NCI-H69 (cell line): ENCODE data around the gene POLR3GL.

Experiments used
- DNase-seq: peaks from one replicate; lab custom pipeline; 2025; lab: John Stamatoyannopoulos, UW

Gene POLR3GL

DNA sequence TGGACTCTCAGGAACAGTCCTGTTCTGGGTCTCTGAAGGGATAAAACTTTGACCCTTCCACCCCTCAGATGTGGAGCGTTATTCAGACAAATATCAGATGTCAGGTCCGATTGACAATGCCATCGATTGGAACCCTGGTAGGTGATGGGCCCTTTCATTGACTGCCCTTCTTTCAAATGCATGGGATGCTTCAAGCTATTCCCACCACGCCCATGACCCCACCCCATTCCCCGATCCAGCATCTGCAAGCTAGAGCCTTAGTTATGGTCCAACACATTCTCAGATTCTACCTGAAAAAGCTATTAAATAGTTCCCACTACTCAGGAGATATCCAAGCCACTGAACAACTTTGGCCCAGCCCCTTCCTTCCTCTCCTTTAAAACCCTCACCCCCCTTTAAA is 12.5 kb downstream of the POLR3GL start:
- no peak for DNase-seq

DNA sequence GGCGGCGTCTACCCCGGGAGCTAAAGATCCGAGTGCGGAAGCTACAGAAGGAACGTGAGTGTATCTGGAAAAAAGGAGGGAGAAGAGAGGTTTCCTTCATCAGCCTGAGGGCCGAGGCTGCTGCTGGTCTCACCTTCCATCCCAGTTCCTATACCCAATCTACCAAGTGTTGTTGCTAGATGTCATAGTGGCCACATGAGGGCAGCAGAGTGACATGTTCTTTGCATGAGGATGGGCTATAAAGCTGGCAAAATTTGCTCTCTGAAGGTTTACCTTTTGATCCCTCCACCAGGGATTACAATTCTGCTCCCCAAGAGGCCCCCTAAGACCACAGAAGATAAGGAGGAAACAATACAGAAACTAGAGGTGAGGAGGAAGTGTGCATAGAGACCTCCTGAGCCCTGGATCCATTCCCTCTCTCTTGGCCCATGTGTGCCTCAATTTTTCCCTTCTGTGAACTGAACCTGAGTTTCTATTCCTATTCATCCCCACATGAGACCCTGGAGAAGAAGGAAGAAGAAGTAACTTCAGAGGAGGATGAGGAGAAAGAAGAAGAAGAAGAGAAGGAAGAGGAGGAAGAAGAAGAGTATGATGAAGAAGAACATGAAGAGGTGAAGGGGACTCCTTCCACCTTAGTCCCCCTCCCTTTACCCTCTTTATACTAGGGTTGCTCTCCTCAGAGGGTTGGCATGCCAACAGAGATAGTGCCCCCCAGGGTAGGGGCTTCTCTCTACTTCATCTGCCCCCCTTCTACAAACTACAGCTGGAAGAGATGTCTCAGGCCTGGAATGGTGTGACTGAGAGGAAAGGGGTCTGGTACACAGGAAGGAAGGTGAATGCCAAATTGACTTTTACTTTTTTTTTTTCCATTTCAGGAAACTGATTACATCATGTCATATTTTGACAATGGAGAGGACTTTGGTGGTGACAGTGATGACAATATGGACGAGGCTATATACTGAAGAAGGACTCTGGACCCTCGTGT is 13.3 kb downstream of the POLR3GL start:
- DNase-seq = peak; percentile 90

DNA sequence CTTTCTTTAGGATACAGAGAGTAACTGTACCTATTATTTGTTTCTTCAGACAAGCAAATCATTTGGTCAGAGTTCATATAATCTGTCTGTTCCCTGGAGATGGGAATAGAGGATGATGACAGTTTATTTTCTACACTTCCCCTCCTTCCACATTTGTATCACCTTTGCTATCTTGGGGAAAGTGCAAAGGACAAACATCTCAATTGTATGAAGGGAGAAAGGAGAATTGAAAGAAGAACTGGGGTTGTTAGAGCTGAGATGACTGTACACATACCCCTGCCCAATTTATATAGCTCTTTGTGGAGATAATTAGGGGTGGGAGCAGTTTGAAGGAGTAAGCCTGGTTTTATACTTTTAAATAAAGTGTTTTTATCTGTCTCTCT is 14.0 kb downstream of the POLR3GL start:
- no peak for DNase-seq

DNA sequence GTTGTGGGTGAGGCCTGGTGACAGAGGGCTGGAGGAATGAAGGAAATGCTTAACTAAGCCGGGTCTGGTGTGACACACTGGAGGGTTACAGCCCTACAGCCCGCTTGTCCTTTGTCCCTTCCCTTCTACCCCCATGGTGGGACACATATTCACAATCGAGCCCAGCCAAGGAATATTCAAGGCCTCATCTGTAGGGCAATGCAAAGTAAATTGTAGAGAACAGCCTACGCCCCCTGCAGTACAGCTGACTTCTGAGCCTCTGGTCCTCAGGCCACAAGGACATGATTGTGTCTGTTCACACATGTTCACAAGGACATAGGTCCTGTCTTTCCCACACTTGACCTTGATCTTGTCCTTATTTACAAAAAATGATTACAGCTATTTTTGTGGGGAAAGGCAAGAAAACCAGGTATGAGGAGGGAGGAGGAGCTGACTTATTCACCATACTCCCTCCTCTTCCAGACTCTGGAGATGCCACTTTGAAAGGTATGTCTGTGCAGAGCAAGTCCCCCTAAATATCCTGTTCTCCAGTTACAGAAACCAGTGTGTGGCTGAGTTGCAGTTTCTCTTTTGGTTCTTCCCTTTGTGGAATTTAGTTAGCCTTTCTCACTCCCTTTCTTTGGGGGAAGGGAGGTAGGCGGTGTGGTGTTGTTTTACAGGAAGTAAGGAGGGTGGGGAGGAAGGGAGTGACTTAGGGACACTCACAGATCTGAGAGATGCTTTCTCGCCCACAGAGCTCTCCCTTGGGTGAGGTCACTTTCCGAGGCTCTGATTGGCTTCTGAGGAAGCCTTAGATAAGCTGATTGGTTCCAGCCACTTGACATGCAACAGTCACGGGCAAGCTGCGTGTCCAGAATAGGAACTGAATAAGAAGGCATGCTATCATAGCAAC is 14.6 kb downstream of the POLR3GL start:
- DNase-seq = peak; percentile 100

DNA sequence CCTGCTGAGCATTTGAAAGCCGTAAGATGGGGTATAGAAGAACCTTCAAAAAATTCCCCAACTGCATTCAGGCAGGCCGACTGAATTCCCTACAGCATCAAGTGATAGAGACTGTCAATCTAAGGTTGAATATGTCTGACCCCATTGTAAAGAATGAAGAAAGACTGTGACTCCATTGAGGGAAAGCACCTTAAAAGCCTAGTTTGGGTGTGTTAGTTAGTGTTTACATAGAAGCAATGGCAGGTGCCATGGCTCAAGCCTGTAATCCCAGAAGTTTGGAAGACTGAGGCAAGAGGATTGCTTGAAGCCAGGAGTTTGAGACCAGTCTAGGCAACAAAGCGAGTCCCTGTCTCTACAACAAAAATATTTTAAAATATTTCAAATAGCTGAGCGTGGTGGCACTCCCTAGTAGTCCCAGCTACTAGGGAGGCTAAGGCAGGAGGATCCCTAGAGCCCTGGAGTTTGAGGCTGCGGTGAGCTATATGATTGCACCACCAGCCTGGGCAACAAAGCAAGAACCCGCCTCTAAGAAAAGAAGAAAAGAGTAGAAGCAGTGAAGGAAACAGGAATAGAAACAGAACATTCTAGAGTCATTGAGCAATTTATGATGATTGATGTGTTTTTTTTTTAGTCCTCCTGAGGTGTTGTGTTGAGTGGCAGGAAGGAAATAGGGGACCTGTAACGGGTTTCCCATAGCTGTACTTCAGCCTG is 15.4 kb downstream of the POLR3GL start:
- no peak for DNase-seq

DNA sequence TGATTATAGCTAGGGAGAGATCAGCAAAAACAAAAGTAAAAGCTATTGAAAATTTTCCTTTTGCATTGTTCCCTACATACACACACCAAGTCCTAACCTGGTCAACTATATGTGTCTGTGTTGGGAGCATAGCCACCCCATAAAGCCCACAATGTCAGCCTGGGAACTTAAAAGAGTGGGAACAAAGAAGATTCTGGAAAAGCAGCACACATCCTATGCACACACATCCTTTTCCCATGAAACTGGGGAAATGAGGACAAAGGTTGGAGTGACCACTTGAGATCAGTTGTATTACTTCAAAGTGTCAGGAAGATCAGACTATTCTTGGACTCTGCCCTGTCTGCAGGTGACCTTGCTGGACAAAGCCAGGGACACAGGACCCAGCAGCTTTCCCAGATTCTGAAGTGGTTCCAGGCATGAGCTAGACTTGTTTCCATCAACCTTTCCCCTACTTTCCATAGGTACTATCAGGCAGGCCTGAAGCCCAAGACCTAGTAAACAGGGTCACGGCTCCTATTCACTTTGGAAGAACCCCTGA is 16.0 kb downstream of the POLR3GL start:
- DNase-seq = no peak

DNA sequence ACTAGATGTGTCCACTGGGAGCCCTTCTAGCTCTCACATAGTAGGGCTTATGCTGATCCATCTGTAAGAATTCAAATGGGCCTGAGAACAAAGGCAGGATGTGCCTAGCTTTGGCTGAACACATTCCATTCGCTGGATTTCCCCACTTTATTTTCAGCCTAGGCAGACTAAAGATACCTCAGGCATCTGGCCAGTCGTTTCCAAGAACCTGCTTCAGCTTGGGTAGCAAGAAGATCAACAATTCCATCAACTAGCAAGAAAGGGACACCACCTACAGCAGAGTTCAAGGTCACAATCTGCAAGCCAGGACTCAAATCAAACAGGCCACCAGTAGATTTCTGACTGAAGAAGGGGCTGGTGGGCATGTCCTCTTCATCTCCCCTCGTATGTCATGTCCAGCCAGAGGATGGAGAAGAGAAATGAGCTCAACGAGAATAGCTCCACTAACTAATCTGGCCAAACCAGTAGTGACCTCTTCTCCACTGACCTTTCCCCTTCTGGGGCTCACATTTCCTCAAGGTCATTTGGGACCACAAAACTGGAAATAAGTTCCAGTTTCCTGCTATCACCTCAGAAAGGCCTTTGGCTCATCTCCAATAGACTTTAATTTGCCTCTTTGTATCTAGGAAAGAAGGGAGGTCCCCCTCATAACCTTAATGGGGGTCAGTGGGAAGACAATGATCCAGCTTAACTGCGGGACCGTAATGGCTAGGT is 17.7 kb downstream of the POLR3GL start:
- no peak for DNase-seq

DNA sequence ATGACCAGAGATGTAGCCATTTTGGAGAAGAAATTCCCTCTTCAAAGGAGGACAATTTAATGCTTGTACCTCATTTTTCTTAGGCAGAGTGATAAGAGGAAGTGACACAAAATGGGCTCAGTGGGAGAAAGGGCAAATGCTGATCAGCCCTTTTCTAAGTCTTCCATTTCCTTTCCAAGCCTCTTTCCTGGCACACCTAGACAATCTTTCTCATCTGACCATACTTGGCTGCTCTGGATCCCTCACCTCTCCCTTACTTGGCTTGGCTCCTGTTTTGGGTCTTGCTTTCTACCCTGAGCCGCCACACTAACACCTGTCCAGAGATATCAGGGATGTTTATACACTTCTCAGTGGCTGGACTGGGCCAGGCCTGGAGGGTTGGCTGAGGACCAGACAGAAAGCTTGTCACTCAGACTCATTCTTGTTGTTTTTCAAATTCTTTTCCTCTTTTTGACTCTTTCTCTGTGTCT is 18.8 kb downstream of the POLR3GL start:
- no peak for DNase-seq

DNA sequence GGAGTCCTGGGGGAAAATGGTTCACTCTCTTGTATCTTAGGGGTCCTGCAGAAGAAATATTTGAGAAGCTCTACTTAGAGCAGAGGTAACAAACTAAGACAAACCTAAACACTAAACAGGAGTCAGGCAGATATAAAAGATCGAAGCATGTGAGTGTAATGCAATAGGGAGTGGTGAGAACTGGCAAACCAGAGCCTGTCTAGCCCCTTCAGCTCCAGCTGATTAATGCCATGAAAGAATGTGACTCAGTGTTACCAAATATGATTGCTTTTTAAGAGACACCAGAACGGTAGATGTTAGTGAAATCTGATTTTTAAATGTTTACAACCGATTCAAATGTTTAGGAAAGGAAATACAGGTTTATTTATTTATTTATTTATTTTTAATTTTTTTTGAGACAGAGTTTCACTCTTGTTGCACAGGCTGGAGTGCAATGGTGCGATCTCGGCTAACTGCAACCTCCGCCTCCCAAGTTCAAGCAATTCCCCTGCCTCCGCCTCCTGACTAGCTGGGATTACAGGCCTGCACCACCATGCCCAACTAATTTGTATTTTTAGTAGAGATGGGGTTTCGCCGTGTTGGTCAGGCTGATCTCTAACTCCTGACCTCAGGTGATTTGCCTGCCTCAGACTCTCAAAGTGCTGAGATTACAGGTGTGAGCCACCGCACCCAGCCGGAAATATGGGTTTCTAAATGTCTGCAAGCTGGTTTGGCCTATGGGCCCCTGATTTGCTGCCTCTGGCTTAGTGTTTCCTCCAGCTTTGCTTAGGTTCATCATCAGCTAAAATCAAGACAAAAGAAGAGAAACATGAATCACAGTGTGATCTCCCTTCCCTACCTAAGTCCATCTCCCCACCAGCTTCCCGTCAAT is 19.7 kb downstream of the POLR3GL start:
- no peak for DNase-seq

DNA sequence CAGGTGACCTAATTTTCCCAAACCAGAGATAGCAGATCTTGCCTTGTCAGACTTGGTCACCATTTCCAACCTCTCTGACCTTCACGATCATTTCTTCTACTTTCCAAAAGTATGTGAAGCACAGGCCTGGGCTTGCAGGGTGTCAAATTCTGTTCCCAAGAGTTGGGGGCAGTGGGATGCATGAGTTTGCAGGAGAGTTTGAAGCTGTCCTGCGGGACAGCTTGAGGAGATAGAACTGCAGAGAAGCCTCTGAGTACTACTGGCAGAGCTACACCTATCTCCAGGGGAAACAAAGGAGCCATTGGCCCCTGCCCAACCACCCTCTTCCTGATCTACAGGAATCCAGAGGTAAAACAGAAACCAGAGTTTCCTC is 20.6 kb downstream of the POLR3GL start:
- no peak for DNase-seq

DNA sequence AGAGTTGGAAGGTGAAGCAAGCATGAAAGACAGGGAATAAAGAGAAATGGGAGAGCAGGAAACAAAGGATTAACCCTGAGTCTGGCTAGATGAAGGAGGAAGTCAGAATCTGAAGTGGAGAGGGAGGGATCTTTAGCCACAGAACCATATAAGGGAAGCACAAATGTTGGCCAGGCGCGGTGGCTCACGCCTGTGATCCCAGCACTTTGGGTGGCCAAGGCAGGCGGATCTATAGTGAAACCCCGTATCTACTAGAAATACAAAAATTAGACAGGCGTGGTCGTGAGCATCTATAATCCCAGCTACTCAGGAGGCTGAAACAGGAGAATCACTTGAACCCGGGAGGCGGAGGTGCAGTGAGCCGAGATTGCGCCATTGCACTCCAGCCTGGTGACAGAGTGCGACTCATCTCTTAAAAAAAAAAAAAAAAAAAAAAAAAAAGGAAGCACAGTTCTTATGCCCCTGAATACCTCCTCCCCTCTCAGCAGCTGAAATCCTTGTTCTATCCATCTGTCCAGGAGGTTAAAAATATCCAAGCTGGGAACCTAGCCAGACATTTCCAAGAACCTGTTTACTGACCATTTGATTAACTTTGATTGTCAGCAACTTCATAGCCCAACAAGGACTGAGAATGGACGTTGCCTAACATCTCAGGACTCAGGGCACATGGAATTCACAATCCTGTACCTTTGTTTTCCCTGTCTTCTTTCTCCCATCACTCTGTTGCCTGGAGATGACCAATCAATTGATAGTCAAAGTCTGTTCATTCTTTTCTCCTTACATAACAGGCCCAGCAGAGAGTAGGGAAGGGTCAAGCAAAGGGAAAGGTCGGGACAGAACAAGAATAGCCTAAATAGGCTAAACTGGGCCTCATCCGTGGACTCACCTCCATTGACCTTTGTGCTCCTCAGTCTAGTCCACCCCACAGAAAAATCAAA is 21.3 kb downstream of the POLR3GL start:
- peak; percentile 57 for DNase-seq

DNA sequence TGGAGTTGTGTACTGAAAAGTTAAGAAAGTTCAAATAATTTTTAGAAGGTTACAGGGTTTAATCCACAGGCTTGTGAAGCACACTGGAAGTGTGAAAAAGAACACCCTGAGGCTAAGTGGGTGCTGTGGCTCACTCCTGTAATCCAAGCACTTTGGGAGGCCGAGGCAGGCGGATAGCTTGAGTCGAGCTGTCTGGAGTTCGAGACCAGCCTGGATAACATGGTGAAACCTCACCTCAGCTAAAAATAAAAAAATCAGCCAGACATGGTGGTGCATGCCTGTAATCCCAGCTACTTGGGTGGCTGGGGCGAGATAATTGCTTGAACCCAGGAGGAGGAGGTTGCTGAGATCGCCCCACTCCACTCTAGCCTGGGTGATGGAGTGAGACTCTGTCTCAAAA is 22.1 kb downstream of the POLR3GL start:
- no peak for DNase-seq

DNA sequence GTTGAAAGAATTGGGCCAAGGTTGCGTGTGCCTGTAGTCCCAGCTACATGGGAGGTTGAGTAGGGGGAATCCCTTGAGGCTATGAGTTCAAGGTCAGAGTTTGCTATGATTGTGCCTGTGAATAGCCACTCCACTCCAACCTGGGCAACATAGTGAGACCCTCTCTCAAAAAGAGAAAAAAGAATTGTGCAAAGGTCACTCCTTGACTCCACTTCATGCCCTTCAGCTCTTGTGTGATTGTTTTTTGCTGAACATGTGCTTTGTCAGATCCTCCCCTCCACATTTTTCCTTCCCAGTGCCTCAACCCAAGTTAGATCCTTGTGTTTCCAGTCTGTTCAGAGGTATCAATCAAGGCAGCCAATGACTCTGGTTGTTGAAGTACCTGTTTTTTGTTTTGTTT is 23.4 kb downstream of the POLR3GL start:
- no peak for DNase-seq

DNA sequence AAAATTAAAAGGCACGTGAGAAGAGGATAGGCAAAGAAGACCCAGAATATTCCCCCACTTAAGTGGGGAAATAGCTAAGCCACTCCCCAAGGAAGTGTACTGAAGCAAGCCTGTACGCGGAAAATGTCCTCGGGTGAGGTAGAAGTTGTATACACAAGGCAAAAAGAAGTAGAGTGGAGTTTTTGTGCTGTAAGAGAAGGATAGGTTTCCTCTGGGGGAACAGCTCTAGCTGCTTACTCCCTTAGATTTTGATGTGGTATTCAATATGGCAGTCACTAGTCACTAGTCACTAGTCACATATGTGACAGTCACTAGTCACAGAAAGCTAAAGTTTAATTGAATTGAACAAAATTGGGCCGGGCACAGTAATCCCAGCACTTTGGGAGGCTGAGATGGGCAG is 24.3 kb downstream of the POLR3GL start:
- no peak for DNase-seq

DNA sequence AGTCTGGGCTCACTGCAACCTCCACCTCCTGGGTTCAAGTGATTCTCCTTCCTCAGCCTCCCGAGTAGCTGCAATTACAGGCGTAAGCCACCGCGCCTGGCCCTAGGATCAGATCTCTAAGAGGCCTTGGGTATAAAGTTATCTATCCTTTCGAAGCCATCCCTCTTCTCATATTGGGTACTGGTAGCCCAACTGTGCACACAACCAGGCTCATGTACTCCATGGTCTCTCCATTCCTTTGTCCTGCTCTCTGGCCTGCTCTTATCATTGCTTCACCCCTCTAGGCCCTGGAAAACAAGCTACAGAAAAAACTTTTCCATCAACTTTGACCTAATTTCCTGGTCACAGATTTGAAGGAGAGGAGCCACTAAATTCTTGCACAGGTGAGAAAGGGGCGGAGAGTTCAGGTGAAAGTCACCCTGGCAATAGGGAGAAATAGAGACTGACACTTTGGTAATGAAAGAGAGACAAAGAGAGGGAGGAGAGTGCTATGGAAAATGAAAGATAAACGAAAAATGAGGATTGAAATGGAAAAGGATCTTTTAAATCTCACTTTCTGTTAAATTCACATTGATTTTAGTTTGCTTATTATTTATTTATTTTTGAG is 25.9 kb downstream of the POLR3GL start:
- peak; percentile 31 for DNase-seq

DNA sequence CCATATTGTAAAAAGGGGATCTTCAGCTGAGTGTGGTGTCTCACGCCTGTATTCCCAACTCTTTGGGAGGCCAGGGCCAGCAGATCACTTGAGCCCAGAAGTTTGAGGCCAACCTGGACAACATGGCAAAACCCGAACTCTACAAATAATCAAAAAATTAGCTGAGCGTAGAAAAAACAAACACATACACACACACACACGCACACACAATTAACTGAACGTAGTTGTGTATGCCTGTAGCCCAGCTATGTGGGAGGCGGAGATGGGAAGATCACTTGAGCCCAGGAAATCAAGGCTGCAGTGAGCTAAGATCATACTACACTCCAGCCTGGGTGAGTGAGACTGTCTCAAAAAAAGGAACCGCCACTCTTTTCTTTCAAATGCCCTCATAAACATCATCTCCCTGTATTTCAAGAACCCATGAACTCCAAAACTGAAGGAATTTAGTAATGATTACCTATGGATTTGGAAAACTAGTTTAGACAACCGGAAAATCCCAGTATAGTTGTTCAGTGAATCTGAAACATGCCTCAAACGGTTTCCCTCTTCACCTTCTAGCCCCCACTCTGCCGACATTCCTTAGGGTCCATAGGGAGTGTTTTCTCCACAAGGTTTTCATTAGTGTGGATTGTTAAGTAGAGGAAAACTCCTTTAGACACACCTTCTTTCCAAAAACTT is 27.4 kb downstream of the POLR3GL start:
- no peak for DNase-seq

DNA sequence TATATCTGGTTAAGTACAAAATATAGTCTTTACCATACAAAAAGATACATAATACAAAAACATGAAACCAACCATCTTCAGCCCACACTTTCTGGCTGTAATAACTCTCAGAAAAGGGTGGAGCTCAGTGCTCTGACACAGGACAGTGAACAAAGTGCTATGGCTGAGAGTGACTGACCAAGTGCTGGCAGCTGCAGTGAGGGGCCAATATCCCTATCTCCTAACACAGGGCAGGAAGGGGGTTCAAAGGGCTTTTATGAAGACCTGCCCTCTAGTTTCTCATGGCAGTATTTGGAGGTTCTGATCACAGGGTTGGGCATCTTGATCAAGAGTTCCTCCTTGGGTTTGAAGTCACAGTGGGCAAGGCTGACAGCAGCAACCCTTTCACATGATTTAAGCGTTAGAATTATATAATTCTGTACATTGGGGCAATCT is 28.0 kb downstream of the POLR3GL start:
- no peak for DNase-seq
